ENCODE data around the gene TRAF3IP1.

DNA sequence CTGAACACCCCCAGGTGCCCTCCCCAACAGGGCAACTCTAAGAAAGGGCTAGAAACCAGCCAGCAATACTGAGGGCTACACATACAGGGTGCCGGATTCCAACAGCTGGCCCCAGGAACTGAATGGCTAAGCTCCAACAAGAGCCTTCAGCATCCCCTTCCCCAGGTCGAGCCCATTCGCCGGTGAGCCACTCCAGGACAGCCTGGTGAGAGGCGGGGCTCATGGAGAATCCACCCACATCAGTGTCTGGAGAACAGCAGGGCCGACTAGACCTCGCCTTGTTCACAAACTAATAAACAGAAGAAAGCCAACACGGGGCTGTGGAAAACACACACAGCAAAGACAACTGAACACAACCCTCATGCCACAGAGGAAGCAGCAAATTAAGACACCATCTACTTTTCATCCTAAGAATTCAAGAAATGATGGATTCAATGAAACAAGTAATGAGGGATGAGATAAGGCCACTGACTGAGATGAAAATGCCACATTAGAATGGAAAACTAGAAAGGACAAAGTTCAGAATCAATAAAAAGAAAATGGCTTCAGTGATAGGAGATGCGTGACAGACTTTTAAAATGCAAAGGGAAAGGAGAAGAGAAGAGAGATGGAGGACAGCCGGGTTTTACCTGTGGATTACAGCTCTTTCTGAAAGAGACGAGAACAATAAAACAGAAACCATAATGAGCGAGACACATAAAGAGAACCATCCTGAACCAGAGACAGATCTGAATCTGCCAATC is 40.1 kb upstream of the TRAF3IP1 start:
- TF ChIP-seq, protein P1, sequence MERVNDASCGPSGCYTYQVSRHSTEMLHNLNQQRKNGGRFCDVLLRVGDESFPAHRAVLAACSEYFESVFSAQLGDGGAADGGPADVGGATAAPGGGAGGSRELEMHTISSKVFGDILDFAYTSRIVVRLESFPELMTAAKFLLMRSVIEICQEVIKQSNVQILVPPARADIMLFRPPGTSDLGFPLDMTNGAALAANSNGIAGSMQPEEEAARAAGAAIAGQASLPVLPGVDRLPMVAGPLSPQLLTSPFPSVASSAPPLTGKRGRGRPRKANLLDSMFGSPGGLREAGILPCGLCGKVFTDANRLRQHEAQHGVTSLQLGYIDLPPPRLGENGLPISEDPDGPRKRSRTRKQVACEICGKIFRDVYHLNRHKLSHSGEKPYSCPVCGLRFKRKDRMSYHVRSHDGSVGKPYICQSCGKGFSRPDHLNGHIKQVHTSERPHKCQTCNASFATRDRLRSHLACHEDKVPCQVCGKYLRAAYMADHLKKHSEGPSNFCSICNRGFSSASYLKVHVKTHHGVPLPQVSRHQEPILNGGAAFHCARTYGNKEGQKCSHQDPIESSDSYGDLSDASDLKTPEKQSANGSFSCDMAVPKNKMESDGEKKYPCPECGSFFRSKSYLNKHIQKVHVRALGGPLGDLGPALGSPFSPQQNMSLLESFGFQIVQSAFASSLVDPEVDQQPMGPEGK (CRISPR knock-in tag; IDR thresholded peaks at IDR 0.05; ENCODE audit: borderline replicate concordance), result no peak
- TF ChIP-seq ZFP30 (CRISPR knock-in tag; IDR thresholded peaks at IDR 0.05) (no peak), GLIS3 (CRISPR knock-in tag; IDR thresholded peaks at IDR 0.05) (no peak), ZFP3 (CRISPR knock-in tag; IDR thresholded peaks at IDR 0.05) (no peak), ZNF70 (CRISPR knock-in tag; IDR thresholded peaks at IDR 0.05) (no peak), SNAI2 (CRISPR knock-in tag; IDR thresholded peaks at IDR 0.05) (no peak), ISL1 (CRISPR knock-in tag; IDR thresholded peaks at IDR 0.05) (no peak), PPARA (CRISPR knock-in tag; IDR thresholded peaks at IDR 0.05; ENCODE audit: borderline replicate concordance) (no peak)
- TF ChIP-seq, protein P2, sequence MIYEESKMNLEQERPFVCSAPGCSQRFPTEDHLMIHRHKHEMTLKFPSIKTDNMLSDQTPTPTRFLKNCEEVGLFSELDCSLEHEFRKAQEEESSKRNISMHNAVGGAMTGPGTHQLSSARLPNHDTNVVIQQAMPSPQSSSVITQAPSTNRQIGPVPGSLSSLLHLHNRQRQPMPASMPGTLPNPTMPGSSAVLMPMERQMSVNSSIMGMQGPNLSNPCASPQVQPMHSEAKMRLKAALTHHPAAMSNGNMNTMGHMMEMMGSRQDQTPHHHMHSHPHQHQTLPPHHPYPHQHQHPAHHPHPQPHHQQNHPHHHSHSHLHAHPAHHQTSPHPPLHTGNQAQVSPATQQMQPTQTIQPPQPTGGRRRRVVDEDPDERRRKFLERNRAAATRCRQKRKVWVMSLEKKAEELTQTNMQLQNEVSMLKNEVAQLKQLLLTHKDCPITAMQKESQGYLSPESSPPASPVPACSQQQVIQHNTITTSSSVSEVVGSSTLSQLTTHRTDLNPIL (CRISPR knock-in tag; IDR thresholded peaks at IDR 0.05; ENCODE audit: low read depth), result no peak
- TF ChIP-seq, protein P3, sequence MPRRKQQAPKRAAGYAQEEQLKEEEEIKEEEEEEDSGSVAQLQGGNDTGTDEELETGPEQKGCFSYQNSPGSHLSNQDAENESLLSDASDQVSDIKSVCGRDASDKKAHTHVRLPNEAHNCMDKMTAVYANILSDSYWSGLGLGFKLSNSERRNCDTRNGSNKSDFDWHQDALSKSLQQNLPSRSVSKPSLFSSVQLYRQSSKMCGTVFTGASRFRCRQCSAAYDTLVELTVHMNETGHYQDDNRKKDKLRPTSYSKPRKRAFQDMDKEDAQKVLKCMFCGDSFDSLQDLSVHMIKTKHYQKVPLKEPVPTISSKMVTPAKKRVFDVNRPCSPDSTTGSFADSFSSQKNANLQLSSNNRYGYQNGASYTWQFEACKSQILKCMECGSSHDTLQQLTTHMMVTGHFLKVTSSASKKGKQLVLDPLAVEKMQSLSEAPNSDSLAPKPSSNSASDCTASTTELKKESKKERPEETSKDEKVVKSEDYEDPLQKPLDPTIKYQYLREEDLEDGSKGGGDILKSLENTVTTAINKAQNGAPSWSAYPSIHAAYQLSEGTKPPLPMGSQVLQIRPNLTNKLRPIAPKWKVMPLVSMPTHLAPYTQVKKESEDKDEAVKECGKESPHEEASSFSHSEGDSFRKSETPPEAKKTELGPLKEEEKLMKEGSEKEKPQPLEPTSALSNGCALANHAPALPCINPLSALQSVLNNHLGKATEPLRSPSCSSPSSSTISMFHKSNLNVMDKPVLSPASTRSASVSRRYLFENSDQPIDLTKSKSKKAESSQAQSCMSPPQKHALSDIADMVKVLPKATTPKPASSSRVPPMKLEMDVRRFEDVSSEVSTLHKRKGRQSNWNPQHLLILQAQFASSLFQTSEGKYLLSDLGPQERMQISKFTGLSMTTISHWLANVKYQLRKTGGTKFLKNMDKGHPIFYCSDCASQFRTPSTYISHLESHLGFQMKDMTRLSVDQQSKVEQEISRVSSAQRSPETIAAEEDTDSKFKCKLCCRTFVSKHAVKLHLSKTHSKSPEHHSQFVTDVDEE (CRISPR knock-in tag; IDR thresholded peaks at IDR 0.05), result no peak
